ENCODE data around the gene ACTN4.

- TF ChIP-seq POLR2A (IDR thresholded peaks at IDR 0.05) (no peak), CTCF (IDR thresholded peaks at IDR 0.05) (no peak), POLR2AphosphoS5 (IDR thresholded peaks at IDR 0.05) (no peak), EP300 (IDR thresholded peaks at IDR 0.05) (no peak)
Observed at GRCh38 chr19:38655148-38655824, 7.8 kb downstream of the ACTN4 start.
